Measurements from ENCODE around the gene RFWD3. TPM values are rescaled to one million over a fixed set of nuclear protein-coding genes. Genes with fewer than 3 reads are reported as not detected.

The RFWD3 gene
- total and polyA plus RNA-seq, 2 of the 4 experiments (the other 2 are of a cell fraction): 16.7 to 27.6 TPM

DNA sequence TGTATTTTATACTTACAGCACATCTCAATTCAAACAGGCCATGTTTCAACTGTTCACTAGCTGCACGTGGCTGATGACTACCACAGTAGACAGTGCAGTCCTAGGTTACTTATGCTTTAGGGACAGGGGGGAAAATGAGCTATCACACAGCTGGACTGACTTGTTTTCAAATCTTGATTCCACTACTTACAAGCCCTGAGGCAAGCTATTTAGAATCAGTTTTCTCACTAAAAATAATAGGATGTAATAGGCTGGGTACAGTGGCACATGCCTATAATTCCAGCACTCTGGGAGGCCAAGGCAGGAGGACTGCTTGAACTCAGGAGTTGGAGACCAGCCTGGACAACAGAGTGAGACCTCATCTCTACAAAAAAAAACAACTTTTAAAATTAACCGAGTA is 70.1 kb downstream of the RFWD3 start:
- ChIA-PET POLR2A (ENCODE audit: unreplicated experiment) (no interaction called here), CTCF (no interaction called here)
- no peak overlapping the region for H3K4ac ChIP-seq (ENCODE audit: low read depth, low read length)
- H3K4me3 ChIP-seq (ENCODE audit: insufficient read depth, low read depth, low read length): no peak overlapping the region
- no peak overlapping the region for H3K14ac ChIP-seq (replicated peaks; ENCODE audit: low read depth, low read length)
- no peak overlapping the region for H2BK5ac ChIP-seq (ENCODE audit: low read depth, low read length, poor library complexity, severe bottlenecking)
- peaks cover 11% of the 10 kb centered on the region for H3K9me1 ChIP-seq (ENCODE audit: insufficient read depth, low read length)
- no peak overlapping the region for H3K23ac ChIP-seq (ENCODE audit: low read depth, low read length)
- ATAC-seq (ENCODE audit: low read depth): no peak
- no peaks in the 10 kb centered on the region for H3K27me3 ChIP-seq (ENCODE audit: control insufficient read depth, insufficient read depth, low read length)
- in situ Hi-C loops (cut with MboI; ENCODE audit: low sequenced_read_pairs) (no loop called here), intact Hi-C loops (cut with micrococcal nuclease) (no loop called here), dilution Hi-C loops (cut with HindIII; ENCODE audit: low sequenced_read_pairs, unreplicated experiment) (no loop called here)
- no peaks in the 10 kb centered on the region for H3K9me3 ChIP-seq (ENCODE audit: control insufficient read depth, insufficient read depth, low read length)
- no peak overlapping the region for H2BK20ac ChIP-seq (ENCODE audit: low read depth, low read length)
- no peak overlapping the region for H4K91ac ChIP-seq (ENCODE audit: insufficient read depth, low read depth, low read length)
- no peak overlapping the region for H3K9ac ChIP-seq (ENCODE audit: low read depth, low read length)
- H2AK9ac ChIP-seq (replicated peaks; ENCODE audit: low read depth, low read length, poor library complexity): no peak overlapping the region
- H3K79me1 ChIP-seq (ENCODE audit: low read depth in 1 of 2, low read length in 2 of 2): peaks cover 28 to 62% of the 10 kb centered on the region in 2 experiments
- no peak overlapping the region for H3K27ac ChIP-seq (ENCODE audit: insufficient read depth, low read length)
- no peak overlapping the region for H3K18ac ChIP-seq (ENCODE audit: low read depth, low read length)
- H4K5ac ChIP-seq (ENCODE audit: low read depth, low read length): no peak overlapping the region
- no peak overlapping the region for H2BK15ac ChIP-seq (ENCODE audit: low read depth, low read length)
- TF ChIP-seq MAFK (IDR thresholded peaks at IDR 0.05; ENCODE audit: low read depth, low read length) (no peak), FOS (IDR thresholded peaks at IDR 0.05; ENCODE audit: low read depth, low read length) (no peak), USF2 (IDR thresholded peaks at IDR 0.05; ENCODE audit: low read depth, low read length) (no peak), RAD21 (IDR thresholded peaks at IDR 0.05; ENCODE audit: low read length) (no peak), CEBPB (IDR thresholded peaks at IDR 0.05; ENCODE audit: low read depth, low read length) (no peak), BHLHE40 (IDR thresholded peaks at IDR 0.05; ENCODE audit: low read depth, low read length) (no peak), MAZ (IDR thresholded peaks at IDR 0.05; ENCODE audit: borderline replicate concordance, low read depth, low read length) (no peak), CHD1 (IDR thresholded peaks at IDR 0.05; ENCODE audit: low read depth, low read length) (no peak), MXI1 (IDR thresholded peaks at IDR 0.05; ENCODE audit: borderline replicate concordance, low read depth, low read length) (no peak), RFX5 (IDR thresholded peaks at IDR 0.05; ENCODE audit: low read depth, low read length) (no peak), RCOR1 (IDR thresholded peaks at IDR 0.05; ENCODE audit: insufficient replicate concordance, low read length) (no peak), POLR2A (IDR thresholded peaks at IDR 0.05; ENCODE audit: low read depth, low read length) (no peak), CTCF (conservative IDR thresholded peaks at IDR 0.05; ENCODE audit: low read depth, low read length) (no peak), NFE2L2 (IDR thresholded peaks at IDR 0.05; ENCODE audit: low read depth, low read length) (no peak), SMC3 (IDR thresholded peaks at IDR 0.05; ENCODE audit: low read depth, low read length) (no peak)
- TF ChIP-seq, protein P1, sequence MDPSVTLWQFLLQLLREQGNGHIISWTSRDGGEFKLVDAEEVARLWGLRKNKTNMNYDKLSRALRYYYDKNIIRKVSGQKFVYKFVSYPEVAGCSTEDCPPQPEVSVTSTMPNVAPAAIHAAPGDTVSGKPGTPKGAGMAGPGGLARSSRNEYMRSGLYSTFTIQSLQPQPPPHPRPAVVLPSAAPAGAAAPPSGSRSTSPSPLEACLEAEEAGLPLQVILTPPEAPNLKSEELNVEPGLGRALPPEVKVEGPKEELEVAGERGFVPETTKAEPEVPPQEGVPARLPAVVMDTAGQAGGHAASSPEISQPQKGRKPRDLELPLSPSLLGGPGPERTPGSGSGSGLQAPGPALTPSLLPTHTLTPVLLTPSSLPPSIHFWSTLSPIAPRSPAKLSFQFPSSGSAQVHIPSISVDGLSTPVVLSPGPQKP (IDR thresholded peaks at IDR 0.05; ENCODE audit: borderline replicate concordance, low read depth, low read length): no peak
- peaks cover 11% of the 10 kb centered on the region for H3K36me3 ChIP-seq (ENCODE audit: control insufficient read depth, insufficient read depth, low read length)
- no TSS peak for BruUV-seq (replicated peaks)
- no peak overlapping the region for H2AK5ac ChIP-seq (ENCODE audit: low read depth, low read length)
- DNase-seq: no peak
- peaks cover 39% of the 10 kb centered on the region for H4K20me1 ChIP-seq (ENCODE audit: insufficient read depth, low read length)
- no CpG with 5 or more reads among the region's 2 CpGs for WGBS, 2 experiments (ENCODE audit: extremely low coverage in 2 of 2, insufficient read length in 1 of 2)
- H3K4me2 ChIP-seq (ENCODE audit: low read depth, low read length): no peak overlapping the region
- H2BK120ac ChIP-seq (ENCODE audit: low read depth, low read length): no peak overlapping the region
- no peak overlapping the region for H3K56ac ChIP-seq (ENCODE audit: extremely low read depth, insufficient read depth, low read length)
- no peak overlapping the region for H4K8ac ChIP-seq (ENCODE audit: low read depth in 2 of 2, low read length in 2 of 2)
- H2AFZ ChIP-seq (replicated peaks; ENCODE audit: low read length, poor library complexity): no peak overlapping the region
- H3K4me1 ChIP-seq (ENCODE audit: control insufficient read depth, insufficient read depth, low read length): peaks cover 2% of the 10 kb centered on the region

All from IMR-90 (cell line).